Fibroblast of skin of left quadriceps (primary cell): ENCODE measurements around the gene PAWR.
A peak's percentile ranks its signal among the peaks of the same experiment; 100 is the strongest.
"Not testable (repeated sequence)": the region's sequence is repeated elsewhere in the genome, so short reads cannot be mapped to it uniquely, and the experiment has no call there.

ENCODE experiments used
- DNase-seq, 2 experiments: peaks; one replicate each; pipeline ENCODE4 v3.0.0-alpha.2; 2013; ENCODE audit warnings: low read depth in 2 of 2

Gene PAWR

GRCh38 chr12:79591988-79592387 is 98.8 kb downstream of the PAWR start:
- DNase-seq, result no peak

DNA sequence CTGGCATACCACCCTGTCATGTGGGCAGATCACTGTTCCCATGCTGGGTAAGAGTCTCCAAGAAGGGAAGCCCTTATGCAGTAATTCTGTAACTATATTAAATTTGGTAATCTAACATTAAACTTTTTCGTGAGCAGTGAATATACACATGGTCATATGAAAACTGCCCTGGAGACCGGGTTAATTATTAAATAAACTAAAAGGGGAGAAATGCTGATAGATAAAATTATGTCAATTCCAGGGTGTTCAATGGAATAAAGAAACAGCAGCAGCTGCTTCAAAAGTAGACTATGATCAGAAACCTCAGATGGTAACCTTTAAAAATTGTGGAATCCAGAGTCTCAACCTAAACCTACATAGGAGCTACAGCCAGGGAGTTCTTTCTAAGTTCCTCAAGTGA is 100.0 kb downstream of the PAWR start:
- no peak for DNase-seq

GRCh38 chr12:79587368-79587767 is 103.4 kb downstream of the PAWR start:
- DNase-seq, result no peak

DNA sequence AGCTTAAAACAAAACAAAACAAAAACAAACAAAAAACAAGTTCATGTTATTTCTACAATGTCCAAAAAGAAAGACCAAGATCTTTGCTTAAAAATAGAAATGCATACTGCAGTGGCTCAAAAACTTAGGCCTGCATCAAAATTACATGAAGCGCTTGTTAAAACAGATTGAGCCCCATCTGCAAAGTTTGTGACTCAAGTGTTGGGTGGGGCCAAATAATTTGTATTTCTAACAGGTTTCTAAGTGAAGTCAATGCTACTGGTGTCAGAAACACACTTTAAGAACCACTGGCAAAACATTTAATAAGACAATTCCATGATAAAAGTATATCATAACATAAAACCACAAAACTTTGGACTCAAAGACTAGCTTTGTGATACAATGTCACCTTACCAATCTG is 105.6 kb downstream of the PAWR start:
- no peak for DNase-seq

- no peak for DNase-seq
Observed at GRCh38 chr12:79573820-79574219, 116.9 kb downstream of the PAWR start.

DNA sequence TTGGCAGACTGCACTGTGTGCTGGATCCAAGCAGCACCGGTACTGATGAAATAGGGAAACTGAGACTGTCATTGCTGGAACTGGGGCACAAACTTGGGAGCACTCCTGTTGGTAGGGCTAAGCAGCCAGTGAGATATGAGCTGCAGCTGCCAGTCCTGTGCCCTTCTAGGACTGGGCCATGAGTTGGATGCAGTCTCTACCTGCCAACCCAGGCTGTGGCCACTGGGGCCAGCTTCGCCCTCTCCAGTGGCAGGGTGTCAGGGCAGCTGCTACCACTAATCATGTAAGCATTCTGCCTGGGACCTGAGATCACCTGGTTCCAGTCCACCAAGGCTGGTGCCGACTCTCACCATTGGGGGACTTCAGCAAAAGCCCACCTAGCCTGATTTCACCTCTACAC is 121.1 kb downstream of the PAWR start:
- DNase-seq, result no peak

DNA sequence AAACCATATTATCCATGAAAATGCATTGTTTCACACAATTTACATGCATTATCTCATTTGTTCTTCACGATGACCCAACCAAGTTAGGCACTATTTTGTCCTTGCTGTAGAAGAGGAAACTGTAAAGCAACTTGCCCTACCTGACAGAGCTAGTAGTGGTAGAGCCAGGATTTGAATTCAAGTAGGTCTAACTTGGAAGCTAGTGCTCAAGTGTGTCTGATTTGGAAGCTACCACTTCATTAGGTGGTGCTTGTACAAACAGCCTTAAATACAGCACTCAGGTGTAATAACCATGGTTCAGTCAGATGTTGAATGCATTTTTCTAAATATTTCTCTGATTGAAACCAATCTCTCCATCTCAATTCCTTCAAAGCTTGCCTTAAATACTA is 123.6 kb downstream of the PAWR start:
- no peak for DNase-seq

DNA sequence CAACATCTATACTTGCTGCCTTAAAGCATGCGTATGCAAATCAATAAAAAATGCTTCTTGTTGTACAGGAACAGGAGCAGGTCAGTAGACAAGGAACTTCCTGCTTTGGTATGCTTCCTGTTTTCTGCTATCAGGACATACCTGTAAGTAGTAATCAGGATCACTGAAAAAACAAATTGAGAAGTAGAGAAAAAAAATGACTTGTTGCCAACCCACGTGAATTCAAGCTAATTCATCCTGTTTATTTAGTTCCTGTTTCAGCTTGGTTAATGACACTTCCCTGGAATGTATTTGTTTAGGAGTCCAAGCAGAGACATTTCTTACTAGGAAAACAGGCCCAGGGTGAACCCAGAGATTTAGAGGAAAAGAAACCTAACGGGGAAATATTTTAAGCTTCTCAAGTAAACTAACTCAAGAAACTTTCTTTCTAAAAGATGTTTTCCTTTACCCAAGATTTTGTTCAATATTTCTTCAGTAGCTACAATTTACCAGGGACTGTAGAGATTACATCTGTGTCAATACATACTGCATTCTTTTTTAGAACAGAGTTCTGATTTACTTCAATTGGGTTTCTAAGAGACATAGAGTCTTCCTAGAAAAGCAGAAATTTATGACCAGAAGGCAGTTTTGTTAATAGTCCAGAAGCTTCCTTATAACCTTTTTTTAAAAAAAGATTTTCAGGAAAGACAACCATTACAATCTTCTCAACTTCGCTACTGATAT is 124.2 kb downstream of the PAWR start:
- no peak for DNase-seq

DNA sequence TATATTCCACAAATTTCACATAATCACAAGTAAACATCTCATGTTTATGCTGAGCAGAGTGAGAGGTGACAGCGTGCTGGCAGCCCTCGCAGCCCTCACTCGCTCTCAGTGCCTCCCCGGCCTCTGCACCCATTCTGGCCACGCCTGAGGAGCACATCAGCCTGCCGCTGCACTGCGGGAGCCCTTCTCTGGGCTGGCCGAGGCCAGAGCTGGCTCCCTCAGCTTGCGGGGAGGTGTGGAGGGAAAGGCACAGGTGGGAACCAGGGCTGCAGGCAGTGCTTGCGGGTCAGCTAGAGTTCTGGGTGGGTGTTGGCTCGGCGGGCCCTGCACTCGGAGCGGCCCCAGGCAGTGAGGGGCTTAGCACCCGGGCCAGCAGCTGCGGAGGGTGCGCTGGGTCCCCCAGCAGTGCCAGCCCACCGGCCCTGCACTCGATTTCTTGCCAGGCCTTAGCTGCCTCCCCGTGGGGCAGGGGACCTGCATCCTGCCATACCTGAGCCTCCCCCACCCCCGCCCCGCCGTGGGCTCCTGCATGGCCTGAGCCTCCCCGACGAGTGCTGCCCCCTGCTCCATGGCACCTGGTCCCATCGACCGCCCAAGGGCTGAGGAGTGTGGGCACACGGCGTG is 125.9 kb downstream of the PAWR start:
- DNase-seq, result not testable (repeated sequence)

DNA sequence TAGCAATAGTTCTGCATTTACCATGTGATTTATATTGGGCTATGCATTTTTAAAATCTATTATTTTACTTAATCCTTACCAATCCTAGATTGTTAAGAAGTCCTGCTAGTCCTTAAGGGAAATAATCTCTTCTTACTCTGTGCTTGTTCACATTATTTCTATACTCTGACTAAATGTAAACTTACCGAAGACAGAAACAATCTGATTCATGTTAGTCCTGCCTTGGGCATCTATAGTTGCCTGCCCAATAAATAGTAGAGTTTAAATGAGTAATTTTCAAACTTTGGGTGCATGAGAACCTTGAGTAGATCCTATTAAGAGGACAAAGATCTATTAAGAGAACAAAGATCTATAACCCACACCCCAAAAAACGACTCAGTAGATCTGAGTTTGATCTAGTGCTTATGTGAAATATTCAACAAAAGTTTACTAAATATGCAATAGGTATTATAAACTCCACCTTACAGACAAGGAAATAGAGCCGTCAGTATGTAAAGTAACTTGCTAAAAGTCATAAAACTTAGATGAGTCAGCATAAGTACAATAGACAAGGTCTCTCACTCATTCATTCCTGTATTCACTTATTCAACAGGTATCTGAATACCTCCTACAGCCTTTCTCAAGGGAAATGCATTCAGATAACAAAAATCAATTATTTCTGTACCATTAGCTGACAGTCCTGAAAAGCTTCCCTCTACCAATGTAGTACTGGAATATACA is 127.6 kb downstream of the PAWR start:
- DNase-seq, result no peak

DNA sequence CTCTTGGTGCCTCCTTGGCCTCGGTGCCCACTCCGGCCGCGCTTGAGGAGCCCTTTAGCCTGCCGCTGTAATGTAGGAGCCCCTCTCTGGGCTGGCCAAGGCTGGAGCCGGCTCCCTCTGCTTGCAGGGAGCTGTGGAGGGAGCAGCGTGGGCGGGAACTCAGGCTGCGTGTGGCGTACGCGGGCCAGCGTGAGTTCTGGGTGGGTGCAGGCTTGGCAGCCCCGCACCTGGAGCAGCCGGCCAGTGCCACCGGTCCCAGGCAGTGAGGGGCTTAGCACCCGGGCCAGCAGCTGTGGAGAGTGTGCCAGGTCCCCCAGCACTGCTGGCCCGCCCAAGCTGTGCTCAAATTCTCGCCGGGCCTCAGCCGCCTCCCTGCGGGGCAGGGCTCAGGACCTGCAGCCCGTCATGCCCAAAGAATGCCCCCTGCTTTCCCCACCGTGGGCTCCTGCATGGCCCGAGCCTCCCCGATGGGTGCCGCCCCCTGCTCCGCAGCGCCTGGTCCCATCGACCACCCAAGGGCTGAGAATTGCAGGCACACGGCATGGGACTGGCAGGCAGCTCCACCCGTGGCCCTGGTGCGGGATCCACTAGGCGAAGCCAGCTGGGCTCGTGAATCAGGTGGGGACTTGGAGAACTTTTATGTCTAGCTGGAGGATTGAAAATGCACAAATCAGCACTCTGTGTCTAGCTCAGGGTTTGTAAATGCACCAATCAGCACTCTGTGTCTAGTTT is 129.2 kb downstream of the PAWR start:
- DNase-seq, result no peak

- no peak for DNase-seq
Observed at GRCh38 chr12:79560225-79560889, 130.4 kb downstream of the PAWR start.

DNA sequence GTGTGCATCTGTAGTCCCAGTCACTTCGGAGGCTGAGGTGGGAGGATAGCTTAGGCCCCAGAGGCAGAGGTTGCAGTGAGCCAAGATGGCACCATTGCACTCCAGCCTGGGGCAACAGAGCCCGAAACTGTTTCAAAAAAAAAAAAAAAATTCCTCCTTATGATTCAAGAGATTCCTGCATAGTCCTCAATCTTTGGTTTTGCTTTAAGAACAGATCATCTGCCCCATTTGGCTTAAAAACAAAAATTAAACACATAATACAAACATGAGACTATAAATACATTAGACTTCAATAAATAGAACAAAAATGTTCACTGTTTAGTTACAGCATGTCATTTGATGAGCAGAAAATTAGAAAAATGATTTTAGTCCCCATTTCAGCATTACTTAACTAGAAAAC is 131.2 kb downstream of the PAWR start:
- no peak for DNase-seq

GRCh38 chr12:79558924-79559469 is 131.8 kb downstream of the PAWR start:
- DNase-seq, result no peak

- no peak for DNase-seq
Observed at GRCh38 chr12:79557690-79558315, 133.0 kb downstream of the PAWR start.

DNA sequence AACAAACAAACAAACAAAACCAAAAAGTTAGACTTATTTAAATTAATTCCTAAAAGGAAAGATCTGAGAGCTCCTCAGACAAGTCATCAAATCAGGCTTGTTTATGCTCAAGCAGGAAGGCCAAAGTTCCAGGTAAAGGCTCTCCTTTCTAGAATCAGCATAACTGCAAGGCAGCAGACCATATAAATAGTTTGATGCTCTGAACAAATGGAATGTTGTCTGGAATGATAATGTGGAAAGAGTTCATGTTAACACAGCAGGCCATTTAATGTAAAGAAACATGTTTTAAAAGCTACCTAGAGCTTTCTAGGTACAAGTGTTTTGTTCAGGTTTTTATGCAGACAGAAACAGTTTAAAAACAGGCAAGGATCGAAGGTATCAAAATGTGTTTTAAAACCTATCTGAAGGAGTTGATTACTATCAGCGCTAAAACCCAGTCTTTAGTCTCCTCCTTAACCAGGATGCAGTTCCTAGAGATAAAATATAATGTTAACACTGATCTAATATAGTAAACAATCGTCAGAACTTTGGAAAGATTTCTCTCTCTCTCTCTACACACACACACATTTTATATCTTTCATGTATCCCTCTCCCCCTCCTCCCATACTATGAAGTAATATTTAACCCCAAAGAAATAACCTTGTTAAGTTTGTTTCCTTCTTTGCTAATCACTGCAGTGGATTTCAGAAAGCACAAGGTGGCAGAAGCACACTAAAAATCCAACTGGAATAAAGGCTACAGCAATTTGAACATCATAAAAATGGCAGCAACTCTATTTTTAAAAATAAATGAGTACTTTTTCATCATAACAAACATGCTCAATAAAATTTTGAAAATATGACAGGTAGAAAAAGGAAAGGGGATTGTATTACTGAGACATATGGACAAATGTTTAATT is 135.5 kb downstream of the PAWR start:
- DNase-seq, result peak; percentile 49 to 52

GRCh38 chr12:79553863-79554574 is 136.7 kb downstream of the PAWR start:
- DNase-seq, result no peak

DNA sequence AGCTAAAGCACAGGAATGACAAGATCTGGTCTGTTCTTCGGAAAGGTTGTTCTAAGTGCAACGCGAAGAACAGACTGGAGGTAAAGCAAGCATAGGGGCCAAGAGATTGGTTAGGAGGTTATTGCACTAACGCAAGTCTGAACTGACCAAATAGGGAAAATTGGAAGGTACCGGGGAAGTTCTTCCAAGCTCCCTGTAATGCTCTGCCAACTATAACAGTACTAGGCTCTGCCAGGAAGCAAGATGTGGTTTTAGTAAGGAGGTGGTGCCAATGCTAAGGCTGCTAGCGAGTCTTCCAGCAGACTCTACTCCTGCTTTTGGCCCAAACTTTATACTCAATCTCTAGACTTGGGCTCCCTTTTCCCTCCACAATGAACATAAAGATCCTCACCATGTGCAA is 138.6 kb downstream of the PAWR start:
- no peak for DNase-seq

DNA sequence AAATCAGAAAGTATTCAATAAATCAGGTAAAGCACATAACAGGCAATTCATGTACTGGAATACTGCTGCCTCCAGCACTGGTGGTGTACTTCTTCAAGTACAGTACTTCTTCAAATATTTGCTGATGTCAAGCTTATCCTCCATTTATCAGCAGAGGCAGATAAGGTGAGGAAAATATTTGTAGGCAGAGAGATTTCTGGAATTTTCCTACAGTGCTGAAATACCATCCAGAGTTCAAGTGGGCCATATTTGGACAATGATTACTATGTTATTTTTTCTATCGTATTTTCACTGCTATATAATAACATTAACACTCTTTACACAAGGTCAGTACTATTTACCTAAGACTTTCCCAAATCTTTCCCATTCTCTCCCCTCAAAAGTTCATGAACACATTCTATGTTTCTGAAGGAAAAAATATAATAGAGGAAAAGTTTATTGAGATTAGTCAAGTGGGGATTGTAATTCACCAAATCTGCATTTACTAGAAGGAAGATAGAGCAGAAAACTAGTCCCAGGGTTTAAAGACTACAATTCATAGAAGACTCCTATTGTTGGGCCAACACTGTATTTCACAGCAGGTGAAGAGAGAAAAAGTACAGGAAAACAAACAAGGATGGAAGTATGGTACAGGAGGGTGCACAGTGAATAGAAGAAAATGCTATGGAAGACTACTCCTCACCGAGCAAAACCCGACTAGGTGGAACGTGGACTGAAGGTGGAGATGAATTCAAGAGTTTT is 141.1 kb downstream of the PAWR start:
- no peak for DNase-seq
